K562 (cell line): ENCODE measurements around the gene SKIC3. TPM values are rescaled to one million over a fixed set of nuclear protein-coding genes. Genes with fewer than 3 reads are reported as not detected.

ENCODE experiments used
- ARID1B ChIP-seq: fragments of 450-650 bp; IDR thresholded peaks from 2 replicates; pipeline ENCODE4 v1.6.1; 2016; ENCODE audit warnings: antibody characterized with exemption, mild to moderate bottlenecking, inconsistent platforms
- C11orf30 ChIP-seq: fragments of 450-650 bp; IDR thresholded peaks from 2 replicates; pipeline ENCODE4 v1.6.1; 2016; ENCODE audit warnings: low read depth, mild to moderate bottlenecking
- CREM ChIP-seq: IDR thresholded peaks from 2 replicates; pipeline ENCODE4 v1.6.1; 2014; ENCODE audit warnings: antibody characterized with exemption, low read depth
- GATAD2A ChIP-seq: fragments of 450-650 bp; IDR thresholded peaks from 2 replicates; pipeline ENCODE4 v1.6.1; 2017
- HIVEP1 ChIP-seq: fragments of 250-450 bp; sonication (Bioruptor Pico); IDR thresholded peaks from 2 replicates; pipeline ENCODE4 v1.4.0; 2020; ENCODE audit warnings: mild to moderate bottlenecking
- JUND ChIP-seq, 2 experiments: IDR thresholded peaks; 2 replicates in 1 of 2; 3 replicates in 1 of 2; pipeline ENCODE4 v1.6.1; 2011; ENCODE audit warnings: borderline replicate concordance in 2 of 2, low read depth in 2 of 2, low read length in 2 of 2, improper control_type of control experiment in 1 of 2, missing biosample characterization in 1 of 2, missing genetic modification characterization in 1 of 2, missing genetic modification reagents in 1 of 2
- KLF1 ChIP-seq: fragments of 450-650 bp; IDR thresholded peaks from 2 replicates; pipeline ENCODE4 v1.6.1; 2016; ENCODE audit warnings: missing genetic modification characterization, missing compliant biosample characterization
- KLF6 ChIP-seq: fragments of 250-450 bp; sonication (Bioruptor Pico); IDR thresholded peaks from 2 replicates; pipeline ENCODE4 v1.4.0; 2020; ENCODE audit warnings: mild to moderate bottlenecking, moderate library complexity, borderline replicate concordance
- PCBP2 ChIP-seq: fragments of 200-400 bp; formaldehyde crosslinking; IDR thresholded peaks from 2 replicates; pipeline ENCODE4 v1.6.1; 2018; ENCODE audit warnings: low read length, low read depth, mild to moderate bottlenecking, moderate library complexity; ENCODE audit not compliant: poor library complexity, severe bottlenecking
- SP1 ChIP-seq: sonication (generic); formaldehyde crosslinking; IDR thresholded peaks from 2 replicates; pipeline ENCODE4 v1.8.1; 2022; ENCODE audit warnings: mild to moderate bottlenecking, missing genetic modification reagents
- TAF9B ChIP-seq: fragments of 450-650 bp; IDR thresholded peaks from 2 replicates; pipeline ENCODE4 v1.6.1; 2018; ENCODE audit warnings: mild to moderate bottlenecking; ENCODE audit not compliant: partially characterized antibody
- WHSC1 ChIP-seq: IDR thresholded peaks from one replicate; pipeline ENCODE4 v1.6.1; 2012; ENCODE audit warnings: low read length, control low read depth, inconsistent platforms
- YY1 ChIP-seq, 3 experiments: IDR thresholded peaks; 2 replicates each; pipeline ENCODE4 v1.6.1; 2011; ENCODE audit warnings: low read length in 2 of 3, mild to moderate bottlenecking in 2 of 3, moderate library complexity in 2 of 3, borderline replicate concordance in 1 of 3, control low read depth in 1 of 3, low read depth in 1 of 3; ENCODE audit not compliant: insufficient read depth in 3 of 3, insufficient replicate concordance in 2 of 3, control insufficient read depth in 1 of 3, insufficient read length in 1 of 3; ENCODE audit errors: extremely low read depth in 1 of 3
- polyA plus RNA-seq, 8 experiments: library from polyadenylated mRNA; depleted of rRNA in 4 of 8; stranded (reverse) in 5 of 8; unstranded in 3 of 8; fragments of >200 nt; fragmentation: Nextera tagmentation in 2 of 8; fragmentation: Illumina TruSeq in 1 of 8; extraction: Ambion mirVana in 2 of 8; extraction: Trizol in 1 of 8; gene quantifications; 2 replicates each; pipeline versions ENCODE4 v1.2.1 to v1.2.3, GENCODE V29; 2011 to 2014; ENCODE audit warnings: inconsistent platforms in 1 of 8, missing spikeins in 1 of 8
- total RNA-seq, 7 experiments: library from RNA; depleted of rRNA in 6 of 7; stranded (reverse); fragments of >200 nt in 6 of 7; fragmentation: Illumina TruSeq in 2 of 7; extraction: Trizol in 2 of 7; gene quantifications; 2 replicates each; pipeline versions ENCODE4 v1.2.1 to v1.2.3, GENCODE V29; 2011 to 2021; ENCODE audit warnings: low replicate concordance in 1 of 7
- TF ChIP-seq, protein P1 (sequence below): sonication (generic); formaldehyde crosslinking; IDR thresholded peaks from 2 replicates; pipeline ENCODE4 v1.8.0; 2023; ENCODE audit warnings: missing genetic modification reagents, mild to moderate bottlenecking, borderline replicate concordance
- TF ChIP-seq, protein P2 (sequence below): fragments of 450-650 bp; IDR thresholded peaks from 2 replicates; pipeline ENCODE4 v1.6.1; 2016; ENCODE audit warnings: borderline replicate concordance
- TF ChIP-seq, protein P3 (sequence below): sonication (generic); formaldehyde crosslinking; IDR thresholded peaks from 2 replicates; pipeline ENCODE4 v1.8.1; 2022; ENCODE audit warnings: missing genetic modification reagents
- TF ChIP-seq, protein P4 (sequence below): fragments of 450-650 bp; IDR thresholded peaks from 2 replicates; pipeline ENCODE4 v1.6.1; 2018; ENCODE audit warnings: mild to moderate bottlenecking, low read depth; ENCODE audit not compliant: partially characterized antibody

Gene SKIC3
- total and polyA plus RNA-seq, 9 of the 15 experiments (the other 6 are each of a cell fraction or from before 2014, with no cell fraction given): 30.7 to 72.4 (median 44.1) TPM

DNA sequence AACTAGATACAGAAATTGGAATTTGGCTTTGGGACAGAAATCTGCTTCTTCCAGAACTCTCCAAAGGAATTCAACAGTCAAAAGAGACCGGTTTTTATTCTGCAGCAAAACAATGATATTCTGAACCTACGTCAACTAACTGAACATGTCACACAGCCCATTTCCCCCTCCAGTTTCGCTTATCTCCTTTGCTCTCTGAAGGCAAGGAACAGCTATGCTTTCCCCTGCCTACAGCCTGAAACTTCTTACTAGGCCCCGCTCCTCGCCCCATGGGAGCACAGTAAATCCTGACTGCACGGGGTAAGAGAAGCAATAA, 488 bp downstream of the SKIC3 start (continued):
- TF ChIP-seq GATAD2A (0 out of 2 replicates have a peak, but pooled peaks have one; percentile 41), TAF9B (no peak), JUND (IDR thresholded peaks at IDR 0.05; ENCODE audit: borderline replicate concordance, low read depth, low read length) (no peak), JUND (tag; IDR thresholded peaks at IDR 0.05; ENCODE audit: borderline replicate concordance, low read depth, low read length) (peak; percentile 21; the same call in 1 of the 3 replicates), SP1 (CRISPR knock-in tag) (no peak), PCBP2 (no peak), C11orf30 (no peak), KLF1 (tag) (no peak), YY1 (IDR thresholded peaks at IDR 0.05; ENCODE audit: borderline replicate concordance in 1 of 3, control insufficient read depth in 1 of 3, extremely low read depth in 1 of 3, insufficient read depth in 3 of 3, insufficient read length in 1 of 3, insufficient replicate concordance in 2 of 3, low read depth in 1 of 3, low read length in 2 of 3) (no peak), WHSC1 (no peak), HIVEP1 (no peak), KLF6 (CRISPR knock-in tag) (no peak), CREM (0 out of 2 replicates have a peak, but pooled peaks have one; percentile 4), ARID1B (peak; percentile 7; the same call in 1 of the 2 replicates)
- TF ChIP-seq, protein P1, sequence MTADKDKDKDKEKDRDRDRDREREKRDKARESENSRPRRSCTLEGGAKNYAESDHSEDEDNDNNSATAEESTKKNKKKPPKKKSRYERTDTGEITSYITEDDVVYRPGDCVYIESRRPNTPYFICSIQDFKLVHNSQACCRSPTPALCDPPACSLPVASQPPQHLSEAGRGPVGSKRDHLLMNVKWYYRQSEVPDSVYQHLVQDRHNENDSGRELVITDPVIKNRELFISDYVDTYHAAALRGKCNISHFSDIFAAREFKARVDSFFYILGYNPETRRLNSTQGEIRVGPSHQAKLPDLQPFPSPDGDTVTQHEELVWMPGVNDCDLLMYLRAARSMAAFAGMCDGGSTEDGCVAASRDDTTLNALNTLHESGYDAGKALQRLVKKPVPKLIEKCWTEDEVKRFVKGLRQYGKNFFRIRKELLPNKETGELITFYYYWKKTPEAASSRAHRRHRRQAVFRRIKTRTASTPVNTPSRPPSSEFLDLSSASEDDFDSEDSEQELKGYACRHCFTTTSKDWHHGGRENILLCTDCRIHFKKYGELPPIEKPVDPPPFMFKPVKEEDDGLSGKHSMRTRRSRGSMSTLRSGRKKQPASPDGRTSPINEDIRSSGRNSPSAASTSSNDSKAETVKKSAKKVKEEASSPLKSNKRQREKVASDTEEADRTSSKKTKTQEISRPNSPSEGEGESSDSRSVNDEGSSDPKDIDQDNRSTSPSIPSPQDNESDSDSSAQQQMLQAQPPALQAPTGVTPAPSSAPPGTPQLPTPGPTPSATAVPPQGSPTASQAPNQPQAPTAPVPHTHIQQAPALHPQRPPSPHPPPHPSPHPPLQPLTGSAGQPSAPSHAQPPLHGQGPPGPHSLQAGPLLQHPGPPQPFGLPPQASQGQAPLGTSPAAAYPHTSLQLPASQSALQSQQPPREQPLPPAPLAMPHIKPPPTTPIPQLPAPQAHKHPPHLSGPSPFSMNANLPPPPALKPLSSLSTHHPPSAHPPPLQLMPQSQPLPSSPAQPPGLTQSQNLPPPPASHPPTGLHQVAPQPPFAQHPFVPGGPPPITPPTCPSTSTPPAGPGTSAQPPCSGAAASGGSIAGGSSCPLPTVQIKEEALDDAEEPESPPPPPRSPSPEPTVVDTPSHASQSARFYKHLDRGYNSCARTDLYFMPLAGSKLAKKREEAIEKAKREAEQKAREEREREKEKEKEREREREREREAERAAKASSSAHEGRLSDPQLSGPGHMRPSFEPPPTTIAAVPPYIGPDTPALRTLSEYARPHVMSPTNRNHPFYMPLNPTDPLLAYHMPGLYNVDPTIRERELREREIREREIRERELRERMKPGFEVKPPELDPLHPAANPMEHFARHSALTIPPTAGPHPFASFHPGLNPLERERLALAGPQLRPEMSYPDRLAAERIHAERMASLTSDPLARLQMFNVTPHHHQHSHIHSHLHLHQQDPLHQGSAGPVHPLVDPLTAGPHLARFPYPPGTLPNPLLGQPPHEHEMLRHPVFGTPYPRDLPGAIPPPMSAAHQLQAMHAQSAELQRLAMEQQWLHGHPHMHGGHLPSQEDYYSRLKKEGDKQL: no peak
- TF ChIP-seq, protein P2, sequence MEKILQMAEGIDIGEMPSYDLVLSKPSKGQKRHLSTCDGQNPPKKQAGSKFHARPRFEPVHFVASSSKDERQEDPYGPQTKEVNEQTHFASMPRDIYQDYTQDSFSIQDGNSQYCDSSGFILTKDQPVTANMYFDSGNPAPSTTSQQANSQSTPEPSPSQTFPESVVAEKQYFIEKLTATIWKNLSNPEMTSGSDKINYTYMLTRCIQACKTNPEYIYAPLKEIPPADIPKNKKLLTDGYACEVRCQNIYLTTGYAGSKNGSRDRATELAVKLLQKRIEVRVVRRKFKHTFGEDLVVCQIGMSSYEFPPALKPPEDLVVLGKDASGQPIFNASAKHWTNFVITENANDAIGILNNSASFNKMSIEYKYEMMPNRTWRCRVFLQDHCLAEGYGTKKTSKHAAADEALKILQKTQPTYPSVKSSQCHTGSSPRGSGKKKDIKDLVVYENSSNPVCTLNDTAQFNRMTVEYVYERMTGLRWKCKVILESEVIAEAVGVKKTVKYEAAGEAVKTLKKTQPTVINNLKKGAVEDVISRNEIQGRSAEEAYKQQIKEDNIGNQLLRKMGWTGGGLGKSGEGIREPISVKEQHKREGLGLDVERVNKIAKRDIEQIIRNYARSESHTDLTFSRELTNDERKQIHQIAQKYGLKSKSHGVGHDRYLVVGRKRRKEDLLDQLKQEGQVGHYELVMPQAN: peak; percentile 80; the same call in 1 of the 2 replicates
- TF ChIP-seq, protein P3, sequence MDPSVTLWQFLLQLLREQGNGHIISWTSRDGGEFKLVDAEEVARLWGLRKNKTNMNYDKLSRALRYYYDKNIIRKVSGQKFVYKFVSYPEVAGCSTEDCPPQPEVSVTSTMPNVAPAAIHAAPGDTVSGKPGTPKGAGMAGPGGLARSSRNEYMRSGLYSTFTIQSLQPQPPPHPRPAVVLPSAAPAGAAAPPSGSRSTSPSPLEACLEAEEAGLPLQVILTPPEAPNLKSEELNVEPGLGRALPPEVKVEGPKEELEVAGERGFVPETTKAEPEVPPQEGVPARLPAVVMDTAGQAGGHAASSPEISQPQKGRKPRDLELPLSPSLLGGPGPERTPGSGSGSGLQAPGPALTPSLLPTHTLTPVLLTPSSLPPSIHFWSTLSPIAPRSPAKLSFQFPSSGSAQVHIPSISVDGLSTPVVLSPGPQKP: no peak
- TF ChIP-seq, protein P4, sequence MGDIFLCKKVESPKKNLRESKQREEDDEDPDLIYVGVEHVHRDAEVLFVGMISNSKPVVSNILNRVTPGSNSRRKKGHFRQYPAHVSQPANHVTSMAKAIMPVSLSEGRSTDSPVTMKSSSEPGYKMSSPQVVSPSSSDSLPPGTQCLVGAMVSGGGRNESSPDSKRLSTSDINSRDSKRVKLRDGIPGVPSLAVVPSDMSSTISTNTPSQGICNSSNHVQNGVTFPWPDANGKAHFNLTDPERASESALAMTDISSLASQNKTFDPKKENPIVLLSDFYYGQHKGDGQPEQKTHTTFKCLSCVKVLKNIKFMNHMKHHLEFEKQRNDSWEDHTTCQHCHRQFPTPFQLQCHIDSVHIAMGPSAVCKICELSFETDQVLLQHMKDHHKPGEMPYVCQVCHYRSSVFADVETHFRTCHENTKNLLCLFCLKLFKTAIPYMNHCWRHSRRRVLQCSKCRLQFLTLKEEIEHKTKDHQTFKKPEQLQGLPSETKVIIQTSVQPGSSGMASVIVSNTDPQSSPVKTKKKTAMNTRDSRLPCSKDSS: no peak
